ENCODE results near the gene GALNT14. TPM values are rescaled to one million over a fixed set of nuclear protein-coding genes. Genes with fewer than 3 reads are reported as not detected.

GALNT14 gene
- total and polyA plus RNA-seq, 9 of the 15 experiments (the other 6 are each of a cell fraction or from before 2014, with no cell fraction given): 0.11 TPM; not detected in 8

GRCh38 chr2:30942419-30942818, 195.8 kb downstream of the GALNT14 start:
- Histone ChIP-seq H3K9me3 (replicated peaks; ENCODE audit: control insufficient read depth, insufficient read depth, low read depth, low read length) (no peaks in the 10 kb centered on the region), H3K4me2 (ENCODE audit: insufficient read depth, low read length) (no peak overlapping the region), H3K9me1 (ENCODE audit: control insufficient read depth, insufficient read depth, low read length) (no peaks in the 10 kb centered on the region), H3K79me2 (ENCODE audit: control insufficient read depth, insufficient read depth, low read length) (no peaks in the 10 kb centered on the region), H3K4me1 (replicated peaks in 1 of 2; ENCODE audit: control insufficient read depth in 2 of 2, insufficient read depth in 2 of 2, low read length in 2 of 2) (no peaks in the 10 kb centered on the region), H4K20me1 (replicated peaks; ENCODE audit: control insufficient read depth, insufficient read depth, low read length) (no peaks in the 10 kb centered on the region; the same call in 1 of the 2 replicates), H3K27me3 (ENCODE audit: control insufficient read depth in 2 of 2, insufficient read depth in 2 of 2, low read length in 2 of 2) (peaks cover 0 to 17% of the 10 kb centered on the region in 2 experiments; a peak in 2 of 5 replicates), H3K9ac (ENCODE audit: insufficient read depth in 1 of 2, low read depth in 2 of 2, low read length in 2 of 2) (no peak overlapping the region), H2AFZ (ENCODE audit: low read depth, low read length) (no peak overlapping the region), H3K4me3 (no peak overlapping the region), H3K36me3 (ENCODE audit: control insufficient read depth, insufficient read depth, low read length) (no peaks in the 10 kb centered on the region), H3K27ac (ENCODE audit: extremely low read depth, low read depth, low read length) (no peak overlapping the region)
- in situ Hi-C loops (cut with MboI) (no loop called here), intact Hi-C loops (cut with micrococcal nuclease) (no loop called here)
- no TSS peak for BruUV-seq (replicated peaks)
- DNase-seq (ENCODE audit: extremely low read depth in 1 of 4, low spot score in 3 of 4): no peak
- no peak for FAIRE-seq
- ChIA-PET CTCF (ENCODE audit: low intra/inter-chr PET ratio) (no interaction called here), POLR2A (no interaction called here)
- WGBS (ENCODE audit: insufficient coverage, low coverage, missing lambda C conversion rate): 0% methylated on average over 5 of the region's 5 CpGs
- TF ChIP-seq ZC3H11A (IDR thresholded peaks at IDR 0.05; ENCODE audit: low read depth, low read length) (no peak), ZNF583 (CRISPR knock-in tag; IDR thresholded peaks at IDR 0.05) (no peak), HSF4 (CRISPR knock-in tag; IDR thresholded peaks at IDR 0.05; ENCODE audit: borderline replicate concordance) (no peak), PRPF4 (IDR thresholded peaks at IDR 0.05; ENCODE audit: insufficient read depth, low read depth, low read length, poor library complexity, severe bottlenecking) (no peak), POLR3G (IDR thresholded peaks at IDR 0.05; ENCODE audit: extremely low read depth, insufficient read length, insufficient replicate concordance) (no peak), ZNF3 (CRISPR knock-in tag; IDR thresholded peaks at IDR 0.05) (no peak)
- no peak for ATAC-seq

DNA sequence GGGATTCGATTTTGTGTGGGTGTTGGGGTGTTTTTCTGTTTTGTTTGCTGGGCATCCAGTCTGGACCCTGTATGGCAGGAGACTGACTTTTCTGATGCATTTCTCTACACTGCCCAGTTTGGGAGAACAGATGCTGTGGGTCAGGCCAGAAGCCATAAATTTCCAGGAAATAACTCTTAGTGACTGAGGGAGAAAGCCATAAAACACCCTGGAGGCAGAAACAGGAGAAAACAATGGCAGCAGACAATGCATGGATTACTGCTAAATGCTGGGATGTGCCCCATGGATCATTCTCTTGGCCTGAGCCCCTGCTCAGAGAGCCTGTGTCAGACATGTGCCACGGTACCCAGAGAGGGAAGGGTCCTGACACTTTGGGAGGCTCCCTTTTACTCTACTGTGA, 197.4 kb downstream of the GALNT14 start:
- H4K20me1 ChIP-seq (replicated peaks; ENCODE audit: control insufficient read depth, insufficient read depth, low read length): no peaks in the 10 kb centered on the region; the same call in 1 of the 2 replicates
- DNase-seq (ENCODE audit: extremely low read depth in 1 of 4, low spot score in 3 of 4) (no peak), ATAC-seq (no peak), FAIRE-seq (no peak)
- no peak overlapping the region for H3K27ac ChIP-seq (ENCODE audit: extremely low read depth, low read depth, low read length)
- ChIA-PET CTCF (ENCODE audit: low intra/inter-chr PET ratio) (no interaction called here), POLR2A (no interaction called here)
- H3K4me3 ChIP-seq: no peak overlapping the region
- intact Hi-C loops (cut with micrococcal nuclease) (no loop called here), in situ Hi-C loops (cut with MboI) (no loop called here)
- H3K79me2 ChIP-seq (ENCODE audit: control insufficient read depth, insufficient read depth, low read length): no peaks in the 10 kb centered on the region
- H3K9ac ChIP-seq (ENCODE audit: insufficient read depth in 1 of 2, low read depth in 2 of 2, low read length in 2 of 2): no peak overlapping the region
- no TSS peak for BruUV-seq (replicated peaks)
- WGBS (ENCODE audit: insufficient coverage, low coverage, missing lambda C conversion rate): 0% methylated on average over 2 of the region's 2 CpGs
- H3K4me2 ChIP-seq (ENCODE audit: insufficient read depth, low read length): no peak overlapping the region
- H3K27me3 ChIP-seq (ENCODE audit: control insufficient read depth in 2 of 2, insufficient read depth in 2 of 2, low read length in 2 of 2): peaks cover 0 to 17% of the 10 kb centered on the region in 2 experiments; a peak in 2 of 5 replicates
- no peaks in the 10 kb centered on the region for H3K9me1 ChIP-seq (ENCODE audit: control insufficient read depth, insufficient read depth, low read length)
- H3K36me3 ChIP-seq (ENCODE audit: control insufficient read depth, insufficient read depth, low read length): no peaks in the 10 kb centered on the region
- H3K9me3 ChIP-seq (replicated peaks; ENCODE audit: control insufficient read depth, insufficient read depth, low read depth, low read length): no peaks in the 10 kb centered on the region
- H3K4me1 ChIP-seq (replicated peaks in 1 of 2; ENCODE audit: control insufficient read depth in 2 of 2, insufficient read depth in 2 of 2, low read length in 2 of 2): no peaks in the 10 kb centered on the region
- no peak overlapping the region for H2AFZ ChIP-seq (ENCODE audit: low read depth, low read length)
- TF ChIP-seq ESRRB (CRISPR knock-in tag; IDR thresholded peaks at IDR 0.05; ENCODE audit: borderline replicate concordance): no peak
- TF ChIP-seq ILK (tag; IDR thresholded peaks at IDR 0.05; ENCODE audit: borderline replicate concordance, low read depth): no peak
- no peak for TF ChIP-seq ZNF253 (CRISPR knock-in tag; conservative IDR thresholded peaks at IDR 0.05)
- TF ChIP-seq JUNB (CRISPR knock-in tag; conservative IDR thresholded peaks at IDR 0.05): no peak
- no peak for TF ChIP-seq ZBTB7A (IDR thresholded peaks at IDR 0.05; ENCODE audit: borderline replicate concordance, control insufficient read depth, low read depth, low read length)
- TF ChIP-seq CREBBP (IDR thresholded peaks at IDR 0.05; ENCODE audit: low read depth, low read length): no peak
- TF ChIP-seq ZNF551 (CRISPR knock-in tag; IDR thresholded peaks at IDR 0.05): no peak
- TF ChIP-seq ZNF184 (CRISPR knock-in tag; IDR thresholded peaks at IDR 0.05): no peak
